GM18519 (cell line): Measurements from ENCODE around the gene RNF135.
A peak's percentile ranks its signal among the peaks of the same experiment; 100 is the strongest.
"Not testable (repeated sequence)": the region's sequence is repeated elsewhere in the genome, so short reads cannot be mapped to it uniquely, and the experiment has no call there.

Experiments used
- ATAC-seq: cut with Tn5 transposase; IDR thresholded peaks from one replicate; pipeline ENCODE4 v1.9.1; 2021; ENCODE audit warnings: mild to moderate bottlenecking, moderate library complexity; ENCODE audit not compliant: unreplicated experiment, low FRiP score

RNF135 gene, protein sequence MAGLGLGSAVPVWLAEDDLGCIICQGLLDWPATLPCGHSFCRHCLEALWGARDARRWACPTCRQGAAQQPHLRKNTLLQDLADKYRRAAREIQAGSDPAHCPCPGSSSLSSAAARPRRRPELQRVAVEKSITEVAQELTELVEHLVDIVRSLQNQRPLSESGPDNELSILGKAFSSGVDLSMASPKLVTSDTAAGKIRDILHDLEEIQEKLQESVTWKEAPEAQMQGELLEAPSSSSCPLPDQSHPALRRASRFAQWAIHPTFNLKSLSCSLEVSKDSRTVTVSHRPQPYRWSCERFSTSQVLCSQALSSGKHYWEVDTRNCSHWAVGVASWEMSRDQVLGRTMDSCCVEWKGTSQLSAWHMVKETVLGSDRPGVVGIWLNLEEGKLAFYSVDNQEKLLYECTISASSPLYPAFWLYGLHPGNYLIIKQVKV

DNA sequence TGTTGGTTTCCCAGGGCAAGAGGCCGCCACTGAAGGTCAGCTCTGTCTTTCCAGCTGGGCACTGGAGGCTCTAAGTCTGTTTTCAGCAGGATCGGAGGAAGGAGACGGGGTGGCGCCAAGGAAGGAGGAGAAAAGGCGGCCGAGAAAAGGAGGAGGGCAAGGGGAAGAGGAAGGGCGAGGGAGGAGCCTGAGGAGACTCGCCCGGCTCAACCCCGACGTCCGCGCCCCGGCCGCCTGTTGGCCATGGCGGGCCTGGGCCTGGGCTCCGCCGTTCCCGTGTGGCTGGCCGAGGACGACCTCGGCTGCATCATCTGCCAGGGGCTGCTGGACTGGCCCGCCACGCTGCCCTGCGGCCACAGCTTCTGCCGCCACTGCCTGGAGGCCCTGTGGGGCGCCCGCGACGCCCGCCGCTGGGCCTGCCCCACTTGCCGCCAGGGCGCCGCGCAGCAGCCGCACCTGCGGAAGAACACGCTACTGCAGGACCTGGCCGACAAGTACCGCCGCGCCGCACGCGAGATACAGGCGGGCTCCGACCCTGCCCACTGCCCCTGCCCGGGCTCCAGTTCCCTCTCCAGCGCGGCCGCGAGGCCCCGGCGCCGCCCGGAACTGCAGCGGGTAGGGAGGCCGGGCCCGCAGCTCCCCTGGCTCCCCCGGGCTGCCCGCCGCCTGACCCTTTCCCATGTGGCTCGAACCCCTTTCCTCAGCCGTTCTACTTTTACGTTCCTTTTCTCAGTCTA is at the start of gene RNF135:
Gene RNF135, plus strand, starts transcription at position 209 of the 737 bp plus-strand sequence. Its CDS starts 35 bp downstream, at position 244.
- ATAC-seq = peak; percentile 45

DNA sequence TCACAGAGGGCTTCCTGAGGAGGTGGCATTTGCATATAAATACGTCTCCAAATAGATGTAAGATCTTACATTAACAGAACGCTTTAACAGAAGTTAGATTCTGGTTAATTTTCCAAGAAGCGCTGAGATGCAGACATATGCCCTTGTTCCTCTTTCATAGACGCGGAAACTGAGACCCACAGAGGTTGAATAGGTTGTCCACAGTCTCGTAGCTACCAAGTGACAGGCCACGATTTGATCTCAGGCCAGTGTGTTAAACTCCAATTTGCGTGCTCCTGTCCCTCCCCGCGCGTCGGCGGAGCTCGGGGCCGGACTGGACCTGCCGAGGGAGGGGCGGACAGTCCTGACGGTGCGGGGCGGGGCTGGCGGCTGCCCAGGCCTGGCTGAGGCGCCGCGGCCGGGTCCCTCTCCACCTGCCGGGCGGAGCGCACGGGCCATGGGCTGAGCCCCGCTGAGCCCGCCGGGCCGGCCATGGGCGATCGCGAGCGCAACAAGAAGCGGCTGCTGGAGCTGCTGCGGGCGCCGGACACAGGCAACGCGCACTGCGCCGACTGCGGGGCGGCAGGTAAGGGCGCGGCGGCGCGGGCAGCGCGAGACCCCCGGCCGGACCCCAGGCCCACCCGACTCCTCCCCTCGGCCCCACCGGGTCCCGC is 49.2 kb upstream of the RNF135 start, which contains the start of gene ADAP2:
Gene ADAP2, plus strand, starts transcription at position 402 of the 653 bp plus-strand sequence. Its CDS starts 70 bp downstream, at position 472.
- ATAC-seq = no peak

GRCh38 chr17:30922235-30923030 is 48.4 kb upstream of the RNF135 start:
- no peak for ATAC-seq

DNA sequence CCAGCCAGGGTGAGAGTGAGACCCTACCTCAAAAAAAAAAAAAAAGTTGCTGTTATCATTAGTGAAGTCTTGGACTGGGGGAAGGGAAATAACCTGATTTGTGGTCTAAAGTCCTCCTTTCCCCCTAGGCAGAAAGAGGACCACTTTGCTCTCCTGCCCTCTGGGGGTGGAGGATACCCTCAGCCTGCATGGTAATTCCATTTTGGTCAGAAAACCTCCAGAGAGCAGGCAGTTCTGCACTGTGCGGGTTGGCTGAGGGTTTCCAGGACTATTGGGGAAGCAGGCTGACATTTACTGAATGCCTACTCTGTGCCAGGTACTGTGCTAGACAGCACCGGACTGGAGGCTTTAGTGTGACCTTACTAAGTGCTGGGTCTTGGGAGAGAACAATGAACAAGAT is 46.5 kb upstream of the RNF135 start:
- ATAC-seq = no peak

GRCh38 chr17:30926516-30926915 is 44.3 kb upstream of the RNF135 start:
- ATAC-seq = no peak

DNA sequence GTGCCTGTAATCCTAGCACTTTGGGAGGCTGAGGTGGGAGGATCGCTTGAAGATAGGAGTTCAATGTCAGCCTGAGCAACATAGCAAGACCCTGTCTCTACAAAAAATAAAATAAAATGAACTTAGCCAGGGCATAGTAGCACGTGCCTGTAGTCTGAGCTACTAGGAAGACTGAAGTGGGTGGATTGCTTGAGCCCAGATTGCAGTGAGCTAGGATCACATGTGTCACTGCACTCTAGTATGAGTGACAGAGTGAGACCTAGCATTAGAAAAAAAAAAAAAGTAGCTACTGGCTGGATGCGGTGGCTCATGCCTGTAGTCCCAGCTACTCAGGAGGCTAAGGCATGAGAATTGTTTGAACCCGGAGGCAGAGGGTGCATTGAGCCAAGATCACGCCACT is 43.1 kb upstream of the RNF135 start:
- ATAC-seq = no peak

GRCh38 chr17:30928584-30928983 is 42.3 kb upstream of the RNF135 start:
- ATAC-seq = no peak

- no peak for ATAC-seq
Observed at GRCh38 chr17:30929081-30929633, 41.7 kb upstream of the RNF135 start.

GRCh38 chr17:30929861-30930260 is 41.0 kb upstream of the RNF135 start:
- ATAC-seq = not testable (repeated sequence)

- ATAC-seq = no peak
Observed at GRCh38 chr17:30930495-30930894, 40.3 kb upstream of the RNF135 start.

DNA sequence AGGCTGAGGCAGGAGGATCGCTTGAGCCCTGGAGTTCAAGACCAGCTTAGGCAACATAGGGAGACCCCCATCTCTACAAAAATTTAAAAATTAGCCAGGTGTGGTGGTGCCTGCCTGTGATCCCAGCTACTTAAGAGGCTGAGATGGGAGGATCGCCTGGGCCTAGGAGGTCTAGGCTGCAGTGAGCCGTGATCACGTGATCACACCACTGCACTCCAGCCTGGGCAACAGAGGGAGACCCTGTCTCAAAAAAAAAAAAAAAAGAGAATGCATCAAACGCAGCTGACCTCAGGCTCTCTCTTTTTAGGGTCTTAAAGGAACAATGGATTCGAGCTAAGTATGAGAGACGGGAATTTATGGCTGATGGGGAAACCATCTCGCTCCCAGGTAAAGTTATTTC is 39.3 kb upstream of the RNF135 start:
- not testable (repeated sequence) for ATAC-seq

- no peak for ATAC-seq
Observed at GRCh38 chr17:30933966-30934365, 36.9 kb upstream of the RNF135 start.

- no peak for ATAC-seq
Observed at GRCh38 chr17:30939051-30939689, 31.7 kb upstream of the RNF135 start.

DNA sequence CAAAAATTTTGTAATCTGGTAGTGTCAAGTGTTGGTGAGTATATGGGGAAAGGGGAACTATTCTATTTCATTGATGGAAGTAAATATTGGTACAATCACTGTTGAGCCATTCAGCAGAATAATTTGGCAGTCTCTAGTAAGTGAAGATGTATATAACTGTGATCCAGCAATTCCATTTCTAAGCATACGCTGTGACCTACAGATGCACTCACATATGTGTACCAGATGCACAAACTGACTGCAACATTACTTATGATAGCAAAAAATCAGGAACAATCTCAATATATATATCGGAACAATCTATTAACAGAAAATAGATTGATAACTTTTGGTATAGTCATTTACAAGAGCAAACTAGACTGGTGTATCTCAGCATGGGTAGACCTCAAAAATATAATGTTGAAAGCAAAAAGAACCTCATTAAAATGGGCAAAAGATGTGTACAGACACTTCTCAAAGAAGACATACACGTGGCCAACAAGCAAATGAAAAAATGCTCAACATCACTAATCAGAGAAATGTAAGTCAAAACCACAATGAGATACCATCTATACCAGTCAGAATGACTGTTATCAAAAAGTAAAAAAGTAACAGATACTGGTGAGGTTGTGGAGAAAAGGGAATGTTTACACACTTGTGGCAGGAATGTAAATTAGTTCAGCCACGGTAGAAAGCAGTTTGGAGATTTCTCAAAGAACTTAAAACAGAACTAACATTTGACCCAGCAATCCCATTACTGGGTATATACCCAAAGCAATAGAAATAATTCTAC is 28.3 kb upstream of the RNF135 start:
- no peak for ATAC-seq

- ATAC-seq = no peak
Observed at GRCh38 chr17:30947796-30948195, 23.0 kb upstream of the RNF135 start.

DNA sequence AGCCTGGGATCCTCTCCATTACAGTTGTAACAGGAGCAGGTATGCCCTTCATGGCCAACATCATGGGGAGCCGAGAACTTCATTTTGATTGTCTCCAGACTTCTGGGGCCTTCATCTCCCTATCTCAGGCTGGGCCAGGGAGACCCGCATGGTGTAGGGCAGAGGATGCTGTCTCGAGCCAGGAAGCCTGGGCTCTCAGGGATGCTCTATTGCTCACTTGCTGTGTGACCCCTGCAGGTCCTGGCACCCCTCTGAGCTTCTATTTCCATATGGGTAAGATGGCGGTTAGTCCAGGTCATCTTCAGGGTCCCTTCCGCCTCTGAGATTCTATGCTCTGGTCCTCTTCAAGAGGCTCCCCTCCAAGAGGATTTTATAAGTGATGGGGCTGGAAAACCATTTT is 20.6 kb upstream of the RNF135 start:
- ATAC-seq = no peak

DNA sequence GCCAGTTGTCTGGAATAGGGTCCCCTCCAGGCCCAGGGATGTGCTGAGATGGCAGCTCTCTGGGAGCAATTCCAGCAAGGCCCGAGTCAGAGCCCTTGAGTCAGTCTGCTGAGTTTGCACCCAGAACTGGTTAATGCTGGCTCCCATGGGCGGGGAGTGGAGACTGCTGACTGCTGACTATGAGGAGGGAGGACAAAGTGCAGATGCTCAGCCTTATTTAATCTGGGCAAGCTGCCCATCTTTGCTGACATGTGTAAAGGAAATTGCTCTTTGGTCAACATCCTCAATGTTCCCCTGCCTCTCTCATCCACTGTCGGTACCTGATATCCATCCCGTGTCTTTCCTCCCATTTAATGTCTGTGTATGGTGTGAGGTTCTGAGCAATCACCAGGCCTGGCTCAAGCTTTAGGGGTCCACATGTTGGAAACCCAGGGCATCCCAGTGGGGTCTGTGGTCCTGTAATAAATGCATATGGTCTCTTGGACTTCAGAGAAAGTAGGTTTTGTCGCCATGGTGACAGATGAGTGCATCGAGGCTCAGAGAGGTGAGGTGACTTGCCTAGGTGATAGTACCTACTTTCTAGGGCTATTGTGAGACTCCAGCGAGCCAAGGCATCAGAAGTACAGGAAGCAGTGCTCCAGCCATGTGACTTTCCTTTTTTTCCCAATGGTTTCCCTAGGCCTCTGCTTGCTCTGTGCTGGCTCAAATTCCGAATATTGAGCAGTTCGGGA is 20.0 kb upstream of the RNF135 start:
- ATAC-seq = no peak
